Kidney (tissue), 14 donors: ENCODE data around the gene LCA5. TPM values are rescaled to one million over a fixed set of nuclear protein-coding genes. Genes with fewer than 3 reads are reported as not detected.

Experiments
- DNase-seq, 5 donors: peaks; one replicate each; pipeline ENCODE4 v3.0.0-alpha.2; 2013 to 2020
- FAIRE-seq: peaks from 2 replicates; lab custom pipeline; 2012; peaks lifted over from hg19 to GRCh38; lab: Jason Lieb, UNC
- H3K27ac ChIP-seq, 2 donors: one replicate each; pipeline ENCODE4 v1.7.0; 2013; ENCODE audit warnings: low read depth in 2 of 2, low read length in 2 of 2, inconsistent platforms in 1 of 2
- H3K27me3 ChIP-seq: one replicate; pipeline ENCODE4 v1.7.1; 2013; ENCODE audit warnings: low read length, inconsistent platforms; ENCODE audit not compliant: control insufficient read depth, insufficient read depth
- H3K36me3 ChIP-seq, 3 donors: one replicate each; pipeline versions ENCODE4 v1.7.0 to v1.7.1; 2013; ENCODE audit warnings: low read length in 3 of 3, control low read depth in 1 of 3, inconsistent platforms in 1 of 3; ENCODE audit not compliant: insufficient read depth in 3 of 3, control insufficient read depth in 2 of 3
- H3K4me1 ChIP-seq, 3 donors: one replicate each; pipeline versions ENCODE4 v1.7.0 to v1.7.1; 2013; ENCODE audit warnings: low read length in 3 of 3, inconsistent platforms in 1 of 3, low read depth in 1 of 3; ENCODE audit not compliant: control insufficient read depth in 2 of 3, insufficient read depth in 2 of 3
- H3K4me3 ChIP-seq, 3 donors: one replicate each; pipeline versions ENCODE4 v1.7.0 to v1.8.1; 2013; ENCODE audit warnings: low read length in 3 of 3, control low read depth in 1 of 3, inconsistent platforms in 1 of 3
- H3K9ac ChIP-seq, 3 donors: one replicate each; pipeline versions ENCODE4 v1.7.0 to v1.7.1; 2013; ENCODE audit warnings: low read length in 3 of 3, control low read depth in 1 of 3, inconsistent platforms in 1 of 3
- H3K9me3 ChIP-seq, 3 donors: one replicate each; pipeline versions ENCODE4 v1.7.0 to v1.7.1; 2013; ENCODE audit warnings: low read length in 3 of 3, control low read depth in 1 of 3, inconsistent platforms in 1 of 3; ENCODE audit not compliant: control insufficient read depth in 2 of 3, insufficient read depth in 1 of 3
- intact Hi-C: fragments of 100-400 bp; cut with DNase I; formaldehyde crosslinking; loops from one replicate; pipeline ENCODE4 v1.11.1; 2022
- polyA plus RNA-seq: library from polyadenylated mRNA; stranded (reverse); fragments of 350-450 nt; fragmentation: Illumina TruSeq; extraction: RNeasy Lipid Tissue Mini Kit (QIAGEN cat#74804); gene quantifications from one replicate; pipeline ENCODE4 v1.2.3, GENCODE V29; 2014; ENCODE audit warnings: low read depth, low replicate concordance; ENCODE audit not compliant: insufficient read depth
- total RNA-seq: library from RNA; stranded (reverse); fragmentation: NEBNext Ultra II Directional; extraction: Animal tissue kit (Norgen Biotek cat#: 25700); gene quantifications from one replicate; pipeline ENCODE4 v1.2.1, GENCODE V29; 2021
- TF ChIP-seq, protein P1 (sequence below): IDR thresholded peaks from 3 replicates; pipeline ENCODE4 v1.5.1; 2012; ENCODE audit warnings: mild to moderate bottlenecking, moderate library complexity, borderline replicate concordance; ENCODE audit not compliant: insufficient read depth; ENCODE audit errors: extremely low read depth
- donor health status: control.
- donor health status: control.
- donor health status: control.
- donor health status: control.
- donor health status: control.
- donor health status: DM: yes; HTN: yes; CAD: no.
- donor health status: Normal renal cell carcinoma (clear cell type).

LCA5 gene
- total and polyA plus RNA-seq, 2 donors from 2014 or later, result 2.0 to 4.8 TPM

DNA sequence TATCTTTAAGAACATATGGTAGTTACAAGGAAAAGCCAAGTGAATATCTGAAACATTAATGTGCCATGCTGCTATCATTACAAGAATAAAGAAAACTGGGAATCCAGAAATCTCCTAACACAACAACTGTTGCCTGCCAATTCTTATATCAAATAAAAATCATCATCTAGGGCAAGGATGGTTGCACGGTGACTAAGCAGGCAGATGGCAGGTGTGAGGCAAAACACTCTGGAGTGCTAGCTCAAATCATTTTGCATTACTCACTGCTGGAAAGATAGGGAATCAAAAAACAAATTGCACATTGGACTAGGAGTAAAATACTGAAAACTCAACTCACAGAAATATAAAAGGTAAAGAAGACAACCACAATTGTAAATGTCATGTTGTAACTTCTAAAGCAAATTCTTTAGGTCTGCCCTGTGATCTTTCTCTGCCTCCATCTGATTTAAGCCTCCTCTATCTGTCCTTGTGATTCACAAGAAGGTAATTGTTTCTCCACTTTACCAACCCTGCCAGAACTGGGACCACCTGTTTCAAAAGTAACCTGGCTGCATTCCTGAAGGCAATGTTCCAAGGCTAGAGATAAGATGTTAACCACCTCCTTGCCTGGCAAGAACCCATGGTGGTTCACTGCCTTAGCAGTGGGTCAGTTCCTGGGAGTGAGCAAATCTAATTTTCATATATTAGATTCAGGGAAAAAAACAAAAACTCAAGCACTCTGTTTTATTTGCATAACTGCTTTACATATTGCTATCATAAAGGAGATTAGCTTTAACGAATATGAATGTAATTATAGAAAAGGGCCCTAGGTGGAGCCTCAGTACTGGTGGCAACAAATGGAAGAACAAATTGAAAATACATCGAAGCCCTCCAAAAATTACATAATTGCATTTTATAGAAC lies 33.1 kb upstream of the LCA5 start:
- intact Hi-C loops, result loop anchor here (10.0 kb wide), 1 partner anchor 124 kb away; no protein-coding TSS in a partner anchor
- no peaks in the 10 kb centered on the region for H3K9me3 ChIP-seq
- TF ChIP-seq, protein P1, sequence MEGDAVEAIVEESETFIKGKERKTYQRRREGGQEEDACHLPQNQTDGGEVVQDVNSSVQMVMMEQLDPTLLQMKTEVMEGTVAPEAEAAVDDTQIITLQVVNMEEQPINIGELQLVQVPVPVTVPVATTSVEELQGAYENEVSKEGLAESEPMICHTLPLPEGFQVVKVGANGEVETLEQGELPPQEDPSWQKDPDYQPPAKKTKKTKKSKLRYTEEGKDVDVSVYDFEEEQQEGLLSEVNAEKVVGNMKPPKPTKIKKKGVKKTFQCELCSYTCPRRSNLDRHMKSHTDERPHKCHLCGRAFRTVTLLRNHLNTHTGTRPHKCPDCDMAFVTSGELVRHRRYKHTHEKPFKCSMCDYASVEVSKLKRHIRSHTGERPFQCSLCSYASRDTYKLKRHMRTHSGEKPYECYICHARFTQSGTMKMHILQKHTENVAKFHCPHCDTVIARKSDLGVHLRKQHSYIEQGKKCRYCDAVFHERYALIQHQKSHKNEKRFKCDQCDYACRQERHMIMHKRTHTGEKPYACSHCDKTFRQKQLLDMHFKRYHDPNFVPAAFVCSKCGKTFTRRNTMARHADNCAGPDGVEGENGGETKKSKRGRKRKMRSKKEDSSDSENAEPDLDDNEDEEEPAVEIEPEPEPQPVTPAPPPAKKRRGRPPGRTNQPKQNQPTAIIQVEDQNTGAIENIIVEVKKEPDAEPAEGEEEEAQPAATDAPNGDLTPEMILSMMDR, result peak; percentile 61
- no peaks in the 10 kb centered on the region for H3K27me3 ChIP-seq
- peak overlapping the region; percentile 51 to 78 (median 66) for H3K4me3 ChIP-seq
- DNase-seq (peak in 4 of 5 donors; percentile 63 to 91 (median 87)), FAIRE-seq (peak; percentile 84)
- H3K4me1 ChIP-seq, result no peaks in the 10 kb centered on the region
- H3K27ac ChIP-seq, result peak overlapping the region in 1 of 2 donors; percentile 37
- H3K9ac ChIP-seq, result peak overlapping the region; percentile 2 to 21 (median 7)
- H3K36me3 ChIP-seq, result no peaks in the 10 kb centered on the region

DNA sequence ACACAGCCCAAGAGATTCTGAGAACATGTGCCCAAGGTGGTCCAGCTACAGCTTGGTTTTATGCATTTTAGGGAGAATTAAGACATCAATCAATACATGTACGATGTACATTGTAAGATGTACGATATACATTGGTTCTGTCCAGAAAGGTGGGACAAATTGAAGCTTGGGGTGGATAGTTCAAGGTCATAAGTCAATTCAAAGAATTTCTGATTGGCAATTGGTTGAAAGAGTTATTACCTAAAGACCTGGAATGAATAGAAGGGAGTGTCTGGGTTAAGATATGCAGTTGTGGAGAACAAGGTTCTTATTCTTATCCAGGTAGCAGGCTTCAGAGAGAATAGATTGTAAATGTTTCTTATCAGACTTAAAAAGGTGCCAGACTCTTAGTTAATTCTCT lies 31.8 kb upstream of the LCA5 start:
- TF ChIP-seq, protein P1, result no peak
- no peaks in the 10 kb centered on the region for H3K9me3 ChIP-seq
- H3K9ac ChIP-seq, result no peak overlapping the region
- H3K4me3 ChIP-seq, result no peak overlapping the region
- no peaks in the 10 kb centered on the region for H3K36me3 ChIP-seq
- no peak overlapping the region for H3K27ac ChIP-seq
- FAIRE-seq, result no peak
- H3K4me1 ChIP-seq, result peaks cover 0 to 5% (median 0%) of the 10 kb centered on the region in 3 donors
- intact Hi-C loops, result no loop called here
- H3K27me3 ChIP-seq, result no peaks in the 10 kb centered on the region
- DNase-seq, result no peak

DNA sequence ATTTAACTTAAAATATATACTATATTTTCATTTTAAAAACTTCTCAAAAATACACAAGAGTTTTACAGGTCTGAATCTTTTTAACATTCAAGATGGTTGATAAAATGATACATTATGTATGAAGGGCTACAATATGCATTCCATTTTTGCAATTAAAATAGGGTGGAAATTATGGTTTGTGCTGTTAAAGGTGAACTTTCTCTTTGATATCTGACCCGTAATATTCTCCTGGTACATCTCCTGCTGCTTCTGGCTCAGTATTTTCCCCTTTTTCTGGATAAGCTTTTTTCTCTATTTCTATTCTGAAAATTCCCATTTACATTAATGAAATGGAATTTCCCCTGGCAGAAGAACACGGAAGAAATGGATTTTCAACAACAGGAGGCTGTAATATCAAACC lies 27.4 kb upstream of the LCA5 start:
- Histone ChIP-seq H3K9me3 (no peaks in the 10 kb centered on the region), H3K27ac (no peak overlapping the region), H3K9ac (no peak overlapping the region), H3K4me3 (no peak overlapping the region), H3K4me1 (peaks cover 0 to 5% (median 0%) of the 10 kb centered on the region in 3 donors), H3K27me3 (no peaks in the 10 kb centered on the region), H3K36me3 (no peaks in the 10 kb centered on the region)
- FAIRE-seq, result no peak
- DNase-seq, result no peak
- TF ChIP-seq, protein P1, result no peak
- intact Hi-C loops, result no loop called here
